Germinal center (tissue), 1 donor: ENCODE results near the gene KIF2C.
"Not testable (repeated sequence)": the region's sequence is repeated elsewhere in the genome, so short reads cannot be mapped to it uniquely, and the experiment has no call there.

Experiments used
- DNase-seq: peaks from one replicate; pipeline ENCODE4 v3.0.0; 2012; ENCODE audit warnings: mixed read lengths, low spot score

KIF2C gene

GRCh38 chr1:44739307-44740178 is at the start of gene KIF2C:
TSS of gene KIF2C (plus strand) at chr1:44739837. CDS start at chr1:44739933, 96 bp downstream.
- DNase-seq, result peak; percentile 97

GRCh38 chr1:44693159-44693558 is 46.5 kb upstream of the KIF2C start:
- DNase-seq, result no peak

- no peak for DNase-seq
These were observed 45.7 kb upstream of the KIF2C start for GRCh38 chr1:44693900-44694299.

- peak; percentile 55 for DNase-seq
These were observed 44.7 kb upstream of the KIF2C start for GRCh38 chr1:44694863-44695478.

- no peak for DNase-seq
These were observed 44.0 kb upstream of the KIF2C start for GRCh38 chr1:44695671-44696070.

- DNase-seq, result no peak
These were observed 43.5 kb upstream of the KIF2C start for GRCh38 chr1:44696101-44696500.

- peak; percentile 52 for DNase-seq
These were observed 42.8 kb upstream of the KIF2C start for GRCh38 chr1:44696789-44697345.

GRCh38 chr1:44698138-44698537 is 41.5 kb upstream of the KIF2C start:
- DNase-seq, result peak; percentile 50

- DNase-seq, result not testable (repeated sequence)
These were observed 40.3 kb upstream of the KIF2C start for GRCh38 chr1:44699375-44699774.

- no peak for DNase-seq
These were observed 39.1 kb upstream of the KIF2C start for GRCh38 chr1:44700573-44700972.

- no peak for DNase-seq
These were observed 38.5 kb upstream of the KIF2C start for GRCh38 chr1:44701141-44701573.

- no peak for DNase-seq
These were observed 34.2 kb upstream of the KIF2C start for GRCh38 chr1:44705470-44705869.

- no peak for DNase-seq
These were observed 33.7 kb upstream of the KIF2C start for GRCh38 chr1:44705938-44706337.

- no peak for DNase-seq
These were observed 32.3 kb upstream of the KIF2C start for GRCh38 chr1:44707112-44707881.

- DNase-seq, result peak; percentile 59
These were observed 31.4 kb upstream of the KIF2C start for GRCh38 chr1:44707959-44708831.

GRCh38 chr1:44713321-44713781 is 26.3 kb upstream of the KIF2C start:
- peak; percentile 70 for DNase-seq

GRCh38 chr1:44714532-44714931 is 25.1 kb upstream of the KIF2C start:
- DNase-seq, result no peak

- DNase-seq, result peak; percentile 81
These were observed 24.6 kb upstream of the KIF2C start for GRCh38 chr1:44714944-44715571.

- no peak for DNase-seq
These were observed 22.5 kb upstream of the KIF2C start for GRCh38 chr1:44717156-44717555.

GRCh38 chr1:44717653-44718052 is 22.0 kb upstream of the KIF2C start:
- DNase-seq, result no peak

GRCh38 chr1:44718091-44718490 is 21.5 kb upstream of the KIF2C start:
- DNase-seq, result no peak
